Tibial nerve (tissue), 4 donors: ENCODE data around the gene ETV3L.

Experiments used
- CTCF ChIP-seq, 5 experiments: fragments of 200-600 bp in 3 of 5; fragments of 450-650 bp in 2 of 5; sonication (generic) in 3 of 5; IDR thresholded peaks; one replicate each; pipeline ENCODE4 v1.5.1; 2016 to 2019; ENCODE audit warnings: antibody characterized with exemption in 5 of 5, mild to moderate bottlenecking in 3 of 5, moderate library complexity in 2 of 5
- EP300 ChIP-seq, 2 donors: sonication (generic); formaldehyde crosslinking; IDR thresholded peaks; one replicate each; pipeline ENCODE4 v1.6.1; 2017; ENCODE audit warnings: antibody characterized with exemption in 2 of 2, mild to moderate bottlenecking in 1 of 2

- TF ChIP-seq CTCF (IDR thresholded peaks at IDR 0.05) (no peak), EP300 (IDR thresholded peaks at IDR 0.05) (no peak)
Measured at GRCh38 chr1:157144509-157144908, 44.9 kb upstream of the ETV3L start.
